GM18909 (cell line): ENCODE measurements around the gene HOXB2.
"Not testable (repeated sequence)": the region's sequence is repeated elsewhere in the genome, so short reads cannot be mapped to it uniquely, and the experiment has no call there.

Source experiments
- ATAC-seq: cut with Tn5 transposase; IDR thresholded peaks from one replicate; pipeline ENCODE4 v1.9.1; 2021; ENCODE audit warnings: mild to moderate bottlenecking; ENCODE audit not compliant: unreplicated experiment, poor library complexity

The HOXB2 gene

DNA sequence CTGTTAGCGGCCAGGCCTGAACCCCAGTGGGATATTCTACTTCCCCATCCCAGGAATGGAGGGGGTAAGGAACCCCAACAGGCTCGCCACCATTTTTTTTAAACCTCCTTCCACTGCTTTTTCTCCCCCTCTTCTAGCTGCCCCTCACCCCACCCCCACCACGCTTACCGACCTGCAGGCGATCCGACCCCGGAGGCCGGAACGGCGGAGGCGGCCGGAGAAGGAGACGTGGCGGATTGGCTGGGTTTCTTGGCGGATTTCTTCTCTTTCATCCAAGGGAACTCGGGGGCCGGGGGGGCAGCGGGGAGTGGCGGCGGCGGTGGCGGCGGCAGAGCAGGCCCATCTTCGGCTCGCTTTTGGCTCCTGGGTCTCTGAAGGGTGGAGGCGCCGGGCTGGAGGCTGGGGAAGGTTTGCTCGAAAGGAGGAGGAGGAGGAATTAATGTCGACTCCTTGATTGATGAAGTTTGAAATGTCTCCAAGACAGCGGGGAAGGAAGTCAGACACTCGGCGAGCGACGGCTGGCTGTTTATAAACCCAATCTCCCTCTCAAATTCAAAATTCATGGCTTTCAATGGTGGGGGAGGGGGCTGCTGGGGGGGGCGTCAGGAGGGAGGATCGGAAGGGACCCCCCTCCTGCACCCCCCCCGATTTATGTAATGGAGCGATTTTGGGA, 424 bp downstream of the HOXB2 start:
- ATAC-seq, result no peak

DNA sequence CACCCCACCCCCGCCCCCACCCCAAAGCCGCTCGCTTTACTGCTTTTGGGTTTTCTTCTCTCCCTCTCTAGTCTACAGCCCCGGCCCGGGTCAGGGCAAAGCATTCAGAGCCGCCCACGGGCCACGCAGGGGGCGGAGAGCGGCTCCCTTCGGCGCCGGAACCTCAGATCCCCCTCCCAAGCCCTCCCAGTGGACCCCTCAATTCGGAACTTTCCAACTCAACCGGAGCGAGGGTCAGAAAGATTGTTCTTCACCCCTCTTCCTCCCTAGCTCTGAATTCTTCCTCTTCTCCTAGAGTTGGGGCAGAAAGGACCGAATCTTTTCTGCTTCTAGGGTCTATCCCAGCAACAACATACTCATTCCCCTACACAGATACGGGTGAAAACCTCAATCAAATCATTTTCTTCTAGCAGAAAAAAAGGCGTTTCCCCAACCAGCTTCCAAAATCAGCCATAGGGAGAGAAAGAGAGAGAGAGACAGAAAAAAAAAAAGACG, 1.0 kb downstream of the HOXB2 start:
- ATAC-seq, result no peak

DNA sequence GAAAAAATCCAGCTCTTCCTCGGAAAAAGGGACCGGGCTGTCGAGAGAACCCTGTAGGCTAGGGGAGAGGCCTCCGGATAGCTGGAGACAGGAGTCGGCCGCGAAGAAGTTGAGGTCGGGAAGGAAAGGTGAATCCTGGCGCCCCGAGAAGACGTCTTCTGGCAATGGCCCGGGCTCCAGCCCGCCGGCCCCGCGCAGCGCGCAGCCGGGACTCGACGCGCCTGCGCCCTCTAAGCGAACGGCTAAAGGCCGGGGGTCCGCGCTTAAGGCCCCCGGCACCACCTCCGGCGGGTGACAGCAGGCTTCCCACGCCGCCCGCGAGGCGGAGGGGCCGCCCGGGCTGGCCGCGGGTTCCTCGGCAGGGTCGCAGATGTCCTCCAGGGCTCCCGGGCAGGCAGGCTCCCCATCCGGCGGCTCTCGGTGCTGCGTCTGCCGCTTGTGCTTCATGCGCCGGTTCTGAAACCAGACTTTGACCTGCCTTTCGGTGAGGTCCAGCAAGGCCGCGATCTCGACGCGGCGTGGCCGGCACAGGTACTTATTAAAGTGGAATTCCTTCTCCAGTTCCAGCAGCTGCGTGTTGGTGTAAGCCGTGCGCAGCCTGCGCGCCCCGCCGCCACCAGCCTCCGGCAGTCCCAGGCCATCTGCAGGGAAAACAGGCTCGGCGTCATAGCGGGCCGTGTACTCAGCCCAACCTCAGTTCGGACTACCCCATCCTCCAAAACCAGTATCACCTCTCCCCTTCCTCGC, 1.6 kb downstream of the HOXB2 start:
- ATAC-seq, result peak; percentile 57

DNA sequence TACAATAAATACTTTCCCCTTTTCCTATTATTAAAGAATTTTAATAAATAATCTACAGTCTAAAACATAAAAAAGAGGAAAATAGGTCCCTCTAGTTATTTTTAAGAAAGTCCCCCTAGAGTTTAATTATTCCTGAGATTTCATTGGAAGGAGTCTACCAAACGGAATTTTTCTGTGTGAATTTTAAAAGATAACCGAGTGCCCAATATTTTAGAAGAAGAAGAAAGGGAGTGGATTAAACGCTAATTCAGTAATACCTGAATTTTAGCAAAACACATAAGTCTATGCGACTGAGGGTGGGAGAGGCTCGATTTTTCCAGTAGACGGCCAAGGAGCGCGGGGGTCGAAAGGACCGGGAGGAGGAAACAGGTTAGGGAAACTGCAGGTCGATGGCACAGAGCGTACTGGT, 2.2 kb downstream of the HOXB2 start:
- no peak for ATAC-seq

DNA sequence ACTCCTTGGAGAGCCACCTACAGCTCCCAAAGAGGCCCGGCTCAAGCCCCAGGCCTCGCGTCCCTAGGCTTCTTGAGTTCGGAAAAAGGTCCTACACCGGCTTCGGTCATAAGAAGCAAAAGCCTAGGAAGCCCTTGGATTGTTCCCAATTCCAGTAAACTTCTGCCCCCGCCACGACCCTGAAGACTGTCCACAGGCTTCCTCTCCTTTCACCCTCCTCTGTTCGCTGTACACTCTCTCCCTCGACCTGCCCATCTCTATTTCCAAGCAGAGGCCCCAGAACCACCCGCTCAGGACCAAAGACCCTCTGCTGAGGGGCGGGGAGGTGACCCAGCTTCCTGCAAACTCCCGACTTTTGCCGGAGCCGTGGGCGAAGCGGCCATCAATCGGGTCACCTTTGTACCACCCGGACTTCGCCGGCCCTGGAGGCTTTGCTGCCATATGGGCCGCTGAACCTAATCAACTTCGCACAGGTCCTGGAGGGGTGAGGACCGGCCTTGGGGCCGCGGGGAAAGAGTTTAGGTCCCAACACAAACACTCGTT, 2.7 kb downstream of the HOXB2 start:
- no peak for ATAC-seq

DNA sequence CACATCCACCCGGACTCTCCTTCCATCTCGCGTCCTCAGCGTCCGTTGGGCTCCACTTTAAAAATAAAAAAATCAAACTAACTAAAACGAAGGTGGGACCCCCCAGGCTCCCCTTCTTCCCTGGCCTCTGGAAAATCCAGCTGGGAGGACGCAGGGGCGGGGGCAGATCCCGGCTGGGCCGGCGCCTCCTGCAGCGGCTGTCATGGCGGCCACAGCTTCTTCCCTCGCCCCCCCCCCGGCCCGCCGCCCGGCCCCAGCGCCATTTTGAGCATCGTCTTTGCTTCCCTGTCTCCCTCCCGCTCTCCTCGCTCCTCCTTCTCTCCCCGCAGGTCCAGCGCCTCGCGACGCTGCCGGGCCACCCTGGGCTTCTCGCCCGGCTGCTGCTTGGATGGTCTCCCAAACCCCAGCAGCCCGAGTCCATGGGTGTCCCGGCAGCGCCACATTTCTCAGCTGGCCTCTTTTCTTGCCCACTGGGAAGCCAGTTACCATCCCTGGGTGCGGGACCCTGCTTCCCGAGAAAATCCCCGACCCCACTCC, 3.3 kb downstream of the HOXB2 start:
- ATAC-seq, result no peak

DNA sequence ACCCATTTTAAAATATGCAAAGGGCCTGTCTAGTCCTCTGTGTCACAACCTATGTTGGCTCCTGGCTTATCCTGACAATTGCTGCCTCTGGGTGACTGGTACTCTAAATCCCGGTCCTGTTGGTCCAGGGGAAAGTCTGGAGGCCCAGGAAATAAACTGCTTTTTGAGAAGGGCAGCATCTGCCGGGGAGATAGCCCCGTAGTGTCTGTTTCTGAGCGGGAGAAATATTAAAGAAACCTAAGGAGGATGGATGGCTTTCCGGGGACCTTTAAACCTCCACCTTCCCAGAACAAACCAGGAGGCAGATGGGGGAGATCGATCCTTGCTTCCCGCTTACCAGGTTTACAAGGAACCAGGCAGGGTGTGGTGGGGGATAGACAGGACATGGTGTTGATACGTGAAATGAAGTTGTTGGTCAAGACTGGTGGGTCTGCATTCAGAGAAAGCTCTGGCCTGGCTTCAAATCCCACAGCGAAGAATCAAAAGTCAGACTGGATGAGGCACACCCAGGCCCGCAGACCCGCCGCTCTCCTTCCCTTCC, 3.8 kb downstream of the HOXB2 start:
- ATAC-seq, result no peak

DNA sequence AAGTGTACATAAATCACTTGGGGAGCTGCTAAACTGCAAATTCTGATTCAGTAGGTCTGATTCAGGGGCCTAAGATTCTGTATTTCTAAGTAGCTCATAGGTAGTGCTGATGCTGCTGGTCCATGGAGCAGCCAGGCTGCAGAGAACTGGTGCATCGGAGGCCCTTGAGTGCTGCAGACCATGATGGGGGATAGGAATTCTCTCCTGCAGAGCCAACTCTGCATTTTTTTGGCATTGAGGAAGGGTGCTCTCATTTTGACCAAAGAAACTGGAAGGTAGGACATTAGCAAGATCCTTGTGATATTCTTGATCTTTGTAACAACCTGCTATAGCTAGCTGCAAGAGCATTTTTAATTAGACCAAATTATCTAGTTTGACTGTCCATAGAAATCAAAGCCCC, 4.7 kb downstream of the HOXB2 start:
- no peak for ATAC-seq

DNA sequence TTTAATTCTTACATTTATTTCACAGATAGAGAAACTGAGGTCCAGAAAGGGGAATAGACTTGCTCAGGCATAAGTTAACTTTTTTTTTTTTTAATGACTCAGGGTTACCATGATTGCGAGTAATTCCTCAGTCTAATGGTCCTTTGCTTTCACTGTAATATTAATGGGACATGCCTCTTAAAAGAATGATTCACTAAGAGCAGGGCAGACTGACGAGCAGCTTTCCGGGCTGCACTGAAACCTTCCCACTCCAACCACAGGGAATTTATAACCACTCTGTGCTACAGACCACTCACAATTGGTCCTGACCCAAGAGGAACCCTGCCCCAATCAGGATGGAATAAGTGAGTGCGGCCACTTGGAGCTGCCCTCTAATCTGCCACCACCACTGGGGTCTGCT, 5.7 kb downstream of the HOXB2 start:
- no peak for ATAC-seq

DNA sequence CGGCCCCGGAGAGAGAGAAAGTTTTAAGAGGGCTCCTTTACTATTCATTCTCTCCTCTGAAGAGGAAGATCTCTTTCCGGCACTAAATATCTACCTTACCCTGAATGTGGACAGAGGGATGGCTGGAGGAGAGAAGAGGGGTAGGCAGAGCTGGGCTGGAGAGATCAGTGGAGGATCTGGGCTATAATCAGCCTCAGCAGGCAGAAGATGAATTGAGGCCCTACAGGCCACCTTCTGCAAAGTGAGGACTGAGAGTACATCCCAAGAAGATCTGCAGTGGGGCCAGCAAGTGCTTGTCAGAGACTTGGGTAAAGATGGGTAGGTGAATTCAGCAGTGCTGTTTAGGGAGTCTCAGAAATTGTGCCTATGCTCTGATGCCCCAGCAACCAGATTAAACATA, 7.6 kb downstream of the HOXB2 start:
- no peak for ATAC-seq

DNA sequence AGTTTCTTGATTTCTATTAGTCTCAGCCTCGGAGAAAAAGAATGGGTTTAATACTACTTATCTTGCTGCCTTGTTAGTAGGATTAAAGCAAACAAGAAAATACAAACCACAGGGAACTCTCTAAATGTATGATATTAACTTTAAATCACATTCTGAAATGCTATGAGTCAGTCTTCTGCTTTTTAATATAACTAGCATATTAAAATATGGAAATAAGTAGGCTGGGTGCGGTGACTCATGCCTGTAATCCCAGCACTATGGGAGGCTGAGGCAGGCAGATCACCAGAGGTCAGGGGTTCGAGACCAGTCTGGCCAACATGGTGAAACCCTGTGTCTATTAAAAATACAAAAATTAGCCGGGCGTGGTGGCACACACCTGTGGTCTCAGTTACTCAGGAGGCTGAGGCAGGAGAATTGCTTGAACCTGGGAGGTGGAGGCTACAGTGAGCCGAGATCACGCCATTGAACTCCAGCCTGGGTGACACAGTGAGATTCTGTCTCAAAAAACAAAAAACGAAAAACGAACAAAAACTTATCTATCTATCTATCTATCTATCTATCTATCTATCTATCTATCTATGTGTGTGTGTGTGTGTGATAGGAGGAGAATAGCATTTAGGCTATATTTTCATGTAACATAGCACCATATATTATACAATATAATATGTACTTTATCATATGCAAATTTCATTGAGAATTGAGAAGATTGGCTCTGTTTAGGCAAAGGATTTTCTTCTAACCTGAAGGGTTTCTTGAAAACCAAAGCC, 8.9 kb downstream of the HOXB2 start:
- not testable (repeated sequence) for ATAC-seq

DNA sequence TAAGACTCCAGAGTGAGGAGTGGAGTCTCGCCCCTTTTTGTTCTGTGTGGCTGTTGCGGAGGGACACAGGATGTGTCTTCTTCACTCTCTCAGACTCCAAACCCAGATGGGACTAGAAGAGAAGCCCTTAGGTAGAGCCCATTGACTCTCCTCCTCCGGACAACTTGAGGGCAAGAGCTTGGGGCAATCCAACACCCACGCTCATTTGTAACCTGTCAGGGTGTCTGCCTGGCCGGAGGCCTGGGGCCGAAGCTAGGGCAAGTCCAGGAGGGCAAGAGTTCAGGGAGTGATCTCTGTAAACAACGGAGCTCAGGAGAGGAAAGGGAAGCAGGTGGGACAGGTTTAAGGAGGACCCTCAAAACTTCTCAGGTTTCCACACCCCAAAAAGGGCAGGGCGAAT, 12.6 kb downstream of the HOXB2 start:
- ATAC-seq, result no peak

DNA sequence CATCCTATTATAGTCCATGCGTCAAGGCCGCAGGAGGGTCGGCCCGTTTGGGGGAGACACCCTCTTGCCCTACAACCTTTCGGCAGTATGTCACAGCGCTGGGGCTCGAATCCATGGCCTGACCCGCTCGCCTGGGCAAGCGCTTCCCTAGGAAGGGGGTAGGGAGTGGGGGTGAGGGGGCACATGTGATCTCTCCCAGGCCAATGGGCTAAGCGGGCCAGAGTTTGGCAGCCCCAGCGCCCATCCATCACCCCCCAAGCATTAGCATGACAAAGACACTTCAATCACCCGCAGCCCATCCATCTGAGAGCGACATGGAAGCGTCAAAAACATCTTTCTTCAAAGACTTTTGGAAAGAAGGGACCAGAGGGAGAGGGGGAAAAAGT, 14.0 kb downstream of the HOXB2 start, which contains the start of gene HOXB1:
HOXB1 (minus strand) TSS at position 125 of the 386 bp plus-strand sequence; CDS start at position 18, 107 bp downstream.
- no peak for ATAC-seq

DNA sequence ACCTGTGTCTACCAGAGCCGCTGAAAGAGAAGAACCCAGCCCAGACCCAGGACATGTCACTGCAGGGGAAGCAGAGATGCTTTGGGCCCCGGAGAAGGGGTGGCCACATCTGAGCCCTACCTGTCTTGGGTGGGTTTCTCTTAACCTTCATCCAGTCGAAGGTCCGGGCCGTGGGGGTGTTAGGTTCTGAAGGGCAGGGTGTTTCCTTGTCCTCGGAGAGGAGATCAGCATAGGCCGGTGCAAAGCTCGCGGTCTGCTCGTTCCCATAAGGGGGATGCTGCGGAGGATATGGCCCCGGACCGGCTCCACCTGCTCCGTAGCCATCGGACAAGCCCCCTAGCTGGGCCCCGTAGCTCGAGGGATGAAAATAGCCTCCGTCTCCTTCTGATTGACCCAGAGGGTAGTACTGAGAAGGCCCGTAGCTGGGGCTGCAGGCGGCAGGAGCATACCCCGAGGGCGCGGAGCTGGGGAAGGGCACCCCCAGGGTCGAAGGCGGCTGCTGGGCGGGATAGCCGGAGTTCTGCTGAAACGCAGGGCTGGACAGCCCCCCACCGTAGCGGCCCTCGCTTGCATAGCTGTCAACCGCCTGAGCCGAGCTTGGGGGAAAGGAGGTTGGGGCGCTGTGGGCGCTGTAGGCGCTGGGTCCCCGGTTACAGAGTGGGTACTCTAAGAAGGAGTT, 14.6 kb downstream of the HOXB2 start:
- ATAC-seq, result no peak

DNA sequence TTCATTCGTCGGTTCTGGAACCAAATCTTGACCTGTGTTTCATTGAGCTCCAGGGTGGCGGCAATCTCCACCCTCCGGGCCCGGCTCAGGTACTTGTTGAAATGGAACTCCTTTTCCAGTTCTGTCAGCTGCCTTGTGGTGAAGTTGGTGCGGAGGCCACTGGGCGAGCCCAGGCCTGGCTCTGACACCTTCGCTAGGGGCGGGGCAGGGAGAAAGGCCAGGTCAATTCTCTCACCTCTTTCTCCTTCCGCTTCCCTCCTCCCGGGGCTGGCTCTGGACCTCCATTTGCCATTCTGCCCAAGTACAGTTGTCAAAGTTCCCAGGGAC, 15.3 kb downstream of the HOXB2 start:
- no peak for ATAC-seq

DNA sequence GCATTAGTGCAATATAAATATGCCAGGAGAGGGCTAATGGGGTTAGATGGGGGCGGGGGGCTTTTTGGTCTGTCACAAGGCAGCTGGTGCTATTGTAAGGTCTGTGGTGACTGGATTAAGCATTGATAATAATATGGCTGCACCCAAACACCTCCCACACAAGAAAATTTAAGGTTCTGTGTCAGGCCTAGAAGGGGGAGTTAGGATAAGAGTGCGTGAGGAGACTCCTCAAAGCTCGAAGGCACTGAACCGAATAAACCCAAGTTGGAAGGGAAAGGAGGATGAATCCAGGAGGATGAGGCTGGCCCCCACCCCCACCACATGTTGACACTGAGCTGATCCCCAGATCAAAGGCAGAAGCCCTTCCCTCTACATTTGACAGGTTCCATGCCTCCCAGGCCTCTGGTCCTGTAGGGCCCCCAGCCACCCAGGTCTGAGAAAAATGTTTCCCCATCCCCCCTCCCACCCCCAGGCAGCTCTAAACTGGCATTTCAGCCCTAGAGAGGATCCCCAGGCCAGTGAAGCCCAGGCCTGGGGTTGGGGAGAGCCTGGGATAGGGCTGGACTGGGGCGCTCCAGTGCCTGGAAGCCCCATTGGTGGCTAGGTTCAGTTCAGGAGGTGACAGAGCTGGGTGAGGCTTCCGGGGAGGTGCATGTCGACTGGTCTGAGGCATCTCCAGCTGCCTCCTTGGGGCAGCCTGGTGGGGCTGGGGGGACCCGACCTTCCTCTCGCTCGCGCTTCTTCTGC, 15.8 kb downstream of the HOXB2 start:
- no peak for ATAC-seq

DNA sequence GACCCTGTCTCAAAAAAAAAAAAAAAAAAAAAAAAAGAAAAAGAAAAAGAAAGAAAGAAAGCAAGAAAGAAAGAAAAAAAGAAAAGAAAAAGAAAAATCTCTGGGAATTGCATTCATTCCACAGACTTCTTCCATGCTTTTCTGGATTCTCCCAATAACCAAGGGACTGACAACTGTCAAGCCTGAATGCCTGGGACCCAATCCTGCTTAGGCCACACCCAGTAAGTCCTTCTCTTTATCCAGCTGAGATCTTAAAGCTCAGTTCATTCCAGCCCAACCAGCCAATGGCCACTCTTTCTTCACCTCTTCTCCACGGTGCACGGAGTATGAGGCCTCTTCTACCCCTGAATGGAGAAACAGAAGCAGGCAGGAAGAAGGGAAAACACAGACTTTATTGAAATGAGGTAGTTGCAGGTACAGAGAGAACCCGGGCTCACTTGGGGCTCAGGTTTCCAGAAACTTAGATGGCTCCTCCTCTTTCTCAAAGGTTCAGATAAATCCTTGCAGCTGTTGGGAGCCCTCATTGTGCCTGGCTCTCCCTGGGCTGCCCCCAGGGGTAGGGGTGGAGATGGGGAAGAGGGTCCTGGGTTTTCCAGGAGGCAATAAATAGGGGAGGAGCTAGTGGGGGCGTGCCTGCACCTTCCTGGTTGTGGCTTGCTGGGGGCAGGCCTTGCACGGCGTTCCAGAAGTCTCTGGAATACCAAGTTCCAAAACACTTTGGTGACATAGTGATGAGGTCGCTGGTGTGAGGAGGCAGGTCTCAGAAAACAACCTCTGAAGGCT, 16.6 kb downstream of the HOXB2 start:
- no peak for ATAC-seq

DNA sequence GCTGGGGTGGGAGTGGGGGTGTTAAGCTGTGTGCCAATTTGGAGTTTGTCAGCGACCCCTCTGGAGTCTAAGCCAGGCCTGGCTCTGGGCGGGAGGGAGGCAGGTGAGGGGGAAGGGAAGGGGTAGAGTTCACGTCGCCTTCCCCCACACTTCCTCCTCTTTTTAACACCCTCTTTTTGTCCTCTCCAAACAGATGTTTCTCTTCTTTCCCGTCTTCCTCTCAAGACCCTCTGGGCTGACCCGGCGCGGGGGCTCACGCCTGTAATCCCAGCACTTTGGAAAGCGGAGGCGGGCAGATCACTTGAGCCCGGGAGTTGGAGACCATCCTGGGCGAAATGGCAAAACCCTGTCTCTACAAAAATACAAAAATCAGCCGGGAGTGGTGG, 17.4 kb downstream of the HOXB2 start:
- ATAC-seq, result no peak
